IPS-18a (cell line): ENCODE data around the gene AUTS2.
"Not testable (repeated sequence)": the region's sequence is repeated elsewhere in the genome, so short reads cannot be mapped to it uniquely, and the experiment has no call there.

Source experiments
- H3K27ac ChIP-seq: one replicate; pipeline ENCODE4 v1.5.1; 2013; ENCODE audit warnings: low read length
- H3K27me3 ChIP-seq: one replicate; pipeline ENCODE4 v1.6.1; 2013; ENCODE audit warnings: mild to moderate bottlenecking, low read length; ENCODE audit not compliant: control insufficient read depth, insufficient read depth
- H3K36me3 ChIP-seq: one replicate; pipeline ENCODE4 v1.6.1; 2013; ENCODE audit warnings: low read depth, low read length; ENCODE audit not compliant: control insufficient read depth
- H3K4me1 ChIP-seq: one replicate; pipeline ENCODE4 v1.6.1; 2013; ENCODE audit warnings: low read depth, low read length; ENCODE audit not compliant: control insufficient read depth
- H3K4me3 ChIP-seq: one replicate; pipeline ENCODE4 v1.5.1; 2013; ENCODE audit warnings: low read length
- H3K9ac ChIP-seq: one replicate; pipeline ENCODE4 v1.6.1; 2013; ENCODE audit warnings: mild to moderate bottlenecking, low read length, moderate library complexity
- H3K9me3 ChIP-seq: one replicate; pipeline ENCODE4 v1.6.1; 2013; ENCODE audit warnings: low read depth, low read length; ENCODE audit not compliant: control insufficient read depth

Gene AUTS2

DNA sequence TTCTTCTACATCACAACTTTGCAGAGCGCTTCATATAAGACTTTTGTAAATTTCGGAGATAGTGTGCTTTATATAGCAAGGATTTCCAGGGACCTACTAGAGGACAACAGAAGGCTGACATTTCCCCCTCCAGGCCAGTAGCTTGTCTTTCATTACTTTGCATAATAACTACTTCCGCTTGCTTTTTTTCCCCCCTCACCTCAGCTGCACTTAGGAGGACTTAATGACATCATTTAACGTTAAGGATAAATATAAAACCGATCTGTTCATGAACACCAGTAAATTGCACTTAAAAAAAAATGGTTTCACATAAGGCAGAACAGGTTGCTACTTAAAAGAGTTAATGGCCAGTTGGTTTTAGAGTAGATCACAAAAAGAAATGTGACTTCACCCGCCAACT lies 172.3 kb downstream of the AUTS2 start:
- Histone ChIP-seq H3K9me3 (no peaks in the 10 kb centered on the region), H3K4me3 (no peak overlapping the region), H3K27ac (no peak overlapping the region), H3K4me1 (peaks cover 4% of the 10 kb centered on the region), H3K36me3 (no peaks in the 10 kb centered on the region), H3K9ac (no peak overlapping the region), H3K27me3 (no peaks in the 10 kb centered on the region)

DNA sequence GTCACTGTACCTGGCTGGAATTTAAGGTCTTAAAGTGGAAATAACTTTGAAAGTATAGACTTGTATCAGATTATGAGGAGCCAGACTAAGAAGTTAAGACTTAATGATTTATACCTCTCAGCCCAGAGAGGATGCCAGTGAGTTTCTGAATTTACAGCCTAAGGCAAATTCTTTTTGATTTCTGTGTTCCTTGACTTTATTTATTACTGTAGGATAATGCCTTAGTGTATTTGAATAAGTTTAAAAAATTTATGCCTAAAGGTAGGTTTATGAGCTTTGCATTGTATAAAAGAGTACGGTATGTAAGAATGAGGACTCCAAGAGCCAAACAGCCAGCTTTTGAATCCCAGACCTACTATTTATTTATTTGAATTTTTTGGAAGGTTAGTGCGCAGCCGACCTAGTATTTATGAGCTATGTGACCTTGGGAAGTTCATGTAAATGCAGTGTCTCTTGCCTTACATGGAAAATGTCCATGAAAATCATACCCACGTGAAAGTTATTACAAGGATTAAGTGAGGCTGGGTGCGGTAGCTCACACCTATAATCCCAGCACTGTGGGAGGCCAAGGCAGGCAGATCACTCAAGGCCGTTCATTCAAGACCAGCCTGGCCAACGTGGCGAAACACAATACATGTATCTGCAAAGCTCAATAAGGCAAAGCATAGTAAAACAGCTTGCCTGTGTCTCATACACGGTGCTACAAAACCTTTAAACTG lies 174.6 kb downstream of the AUTS2 start:
- Histone ChIP-seq H3K9ac (no peak overlapping the region), H3K27me3 (no peaks in the 10 kb centered on the region), H3K4me1 (peaks cover 4% of the 10 kb centered on the region), H3K27ac (no peak overlapping the region), H3K4me3 (no peak overlapping the region), H3K9me3 (no peaks in the 10 kb centered on the region), H3K36me3 (no peaks in the 10 kb centered on the region)

DNA sequence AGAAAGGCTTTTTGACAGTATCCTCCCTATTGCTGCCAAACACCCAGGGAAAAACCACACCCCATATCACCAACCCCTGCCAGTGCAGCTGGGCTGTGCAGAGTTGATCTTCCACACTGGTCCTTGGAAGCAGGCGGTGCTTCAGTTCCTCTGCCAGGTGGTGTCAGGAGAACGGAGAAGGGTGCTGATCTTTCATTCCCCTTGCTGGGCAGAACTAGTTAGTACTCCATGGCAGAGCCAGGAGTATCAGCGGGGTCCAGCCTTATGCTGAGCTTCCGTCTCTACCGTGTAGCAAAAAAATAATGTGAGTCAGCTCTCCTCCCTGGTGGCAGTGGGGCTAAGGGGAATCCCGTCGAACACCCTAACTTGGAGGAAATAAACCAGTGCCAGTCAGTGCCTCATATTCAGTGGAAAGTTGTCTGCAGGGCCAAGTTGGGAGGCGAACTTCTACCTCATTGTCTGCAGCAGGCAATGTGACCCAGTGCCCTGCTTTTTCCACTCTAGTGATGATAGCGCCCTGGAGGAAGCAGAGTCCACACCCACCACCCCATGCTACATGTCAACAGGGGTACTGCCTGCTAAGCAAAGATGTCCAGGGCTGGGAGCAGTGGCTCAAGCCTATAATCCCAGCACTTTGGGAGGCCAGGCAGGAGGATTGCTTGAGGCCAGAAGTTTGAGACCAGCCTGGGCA lies 175.4 kb downstream of the AUTS2 start:
- H3K9ac ChIP-seq = no peak overlapping the region
- no peaks in the 10 kb centered on the region for H3K27me3 ChIP-seq
- H3K4me3 ChIP-seq = no peak overlapping the region
- no peaks in the 10 kb centered on the region for H3K9me3 ChIP-seq
- H3K27ac ChIP-seq = no peak overlapping the region
- H3K4me1 ChIP-seq = peaks cover 4% of the 10 kb centered on the region
- no peaks in the 10 kb centered on the region for H3K36me3 ChIP-seq

DNA sequence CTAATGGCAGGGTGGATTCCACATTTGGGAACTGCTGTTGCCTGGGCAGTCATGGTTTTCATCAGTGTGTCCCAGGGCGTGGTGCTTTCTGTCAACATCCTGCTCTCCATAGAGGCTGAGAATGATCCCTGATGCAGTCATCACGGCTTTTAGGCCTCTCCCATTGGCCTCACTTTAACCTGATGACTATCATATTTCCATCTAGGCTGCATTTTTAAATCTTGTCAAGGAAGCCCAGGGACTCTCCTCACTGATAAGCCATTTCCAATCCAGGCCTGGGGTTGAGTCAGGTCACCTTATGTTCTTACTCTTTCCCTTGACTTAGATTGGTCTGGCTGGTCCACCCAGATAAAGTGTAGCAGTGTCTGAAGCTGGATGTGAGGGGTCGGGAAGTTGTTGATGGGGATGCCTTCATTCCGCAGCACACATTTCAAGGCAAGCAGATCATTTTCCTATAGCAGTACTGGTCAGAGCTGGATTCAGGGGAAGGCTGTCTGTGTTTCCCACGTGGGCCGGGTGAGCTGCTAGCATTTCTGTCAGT lies 177.0 kb downstream of the AUTS2 start:
- H3K36me3 ChIP-seq = no peaks in the 10 kb centered on the region
- H3K27ac ChIP-seq = no peak overlapping the region
- H3K4me3 ChIP-seq = no peak overlapping the region
- H3K27me3 ChIP-seq = no peaks in the 10 kb centered on the region
- H3K9ac ChIP-seq = no peak overlapping the region
- no peaks in the 10 kb centered on the region for H3K9me3 ChIP-seq
- H3K4me1 ChIP-seq = peaks cover 6% of the 10 kb centered on the region

DNA sequence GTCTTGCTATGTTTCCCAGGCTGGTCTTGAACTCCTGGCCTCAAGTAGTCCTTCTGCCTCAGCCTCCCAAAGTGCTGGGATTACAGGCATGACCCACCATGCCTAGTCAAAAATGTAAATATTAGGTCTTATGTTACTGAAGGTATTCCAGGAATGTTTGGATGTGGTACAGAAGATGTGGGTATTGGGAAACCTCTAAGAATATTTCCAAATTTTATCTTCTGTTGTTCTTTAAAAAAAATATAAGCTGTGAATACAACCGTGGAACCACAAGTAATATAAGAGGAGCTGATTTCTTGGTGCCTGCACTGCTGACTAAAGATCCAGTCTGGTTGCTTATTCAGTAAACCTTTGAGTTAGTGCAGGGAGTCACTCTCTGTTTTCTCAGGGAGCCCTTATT lies 178.3 kb downstream of the AUTS2 start:
- Histone ChIP-seq H3K27ac (no peak overlapping the region), H3K27me3 (no peaks in the 10 kb centered on the region), H3K4me1 (peaks cover 11% of the 10 kb centered on the region), H3K4me3 (no peak overlapping the region), H3K9me3 (no peaks in the 10 kb centered on the region), H3K36me3 (no peaks in the 10 kb centered on the region), H3K9ac (no peak overlapping the region)

DNA sequence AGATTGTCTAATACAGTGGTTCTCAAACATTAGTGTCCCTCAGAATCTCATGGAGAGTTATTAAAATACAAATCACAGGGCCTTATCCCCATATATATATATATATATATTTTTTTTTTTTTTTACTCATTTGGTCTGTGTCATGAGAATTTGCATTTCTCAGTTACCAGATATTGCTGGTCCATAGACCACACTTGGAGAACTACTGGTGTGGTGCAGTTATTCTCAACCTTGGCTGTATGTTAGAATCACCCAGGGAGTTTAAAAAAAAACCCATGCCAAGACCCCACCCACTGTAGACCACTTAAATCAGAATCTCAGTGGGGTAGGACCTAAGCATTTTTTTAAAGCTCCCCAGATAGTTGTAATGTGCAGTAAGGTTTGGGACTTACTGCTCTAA lies 179.9 kb downstream of the AUTS2 start:
- Histone ChIP-seq H3K4me3 (no peak overlapping the region), H3K9me3 (no peaks in the 10 kb centered on the region), H3K27me3 (no peaks in the 10 kb centered on the region), H3K27ac (no peak overlapping the region), H3K36me3 (no peaks in the 10 kb centered on the region), H3K9ac (no peak overlapping the region), H3K4me1 (peaks cover 11% of the 10 kb centered on the region)

DNA sequence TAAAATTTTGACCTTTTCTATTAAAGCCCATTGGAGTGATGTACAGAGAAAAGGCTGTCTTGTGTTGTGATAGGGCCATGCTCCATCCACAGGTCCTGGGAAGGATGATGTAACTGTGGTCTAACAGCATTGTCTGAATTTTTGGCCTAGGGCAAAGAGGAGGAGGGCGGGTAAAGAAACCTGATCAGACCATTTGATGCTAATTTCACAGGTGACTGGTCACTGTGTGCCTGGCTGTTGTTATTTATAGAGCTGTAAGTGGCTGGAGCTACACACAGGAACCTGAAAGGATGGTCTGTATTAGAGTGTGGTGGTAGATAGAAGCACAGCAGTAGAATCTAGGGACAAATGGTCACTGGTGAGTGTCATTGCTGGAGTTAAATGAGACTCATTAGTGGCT lies 182.1 kb downstream of the AUTS2 start:
- no peaks in the 10 kb centered on the region for H3K36me3 ChIP-seq

DNA sequence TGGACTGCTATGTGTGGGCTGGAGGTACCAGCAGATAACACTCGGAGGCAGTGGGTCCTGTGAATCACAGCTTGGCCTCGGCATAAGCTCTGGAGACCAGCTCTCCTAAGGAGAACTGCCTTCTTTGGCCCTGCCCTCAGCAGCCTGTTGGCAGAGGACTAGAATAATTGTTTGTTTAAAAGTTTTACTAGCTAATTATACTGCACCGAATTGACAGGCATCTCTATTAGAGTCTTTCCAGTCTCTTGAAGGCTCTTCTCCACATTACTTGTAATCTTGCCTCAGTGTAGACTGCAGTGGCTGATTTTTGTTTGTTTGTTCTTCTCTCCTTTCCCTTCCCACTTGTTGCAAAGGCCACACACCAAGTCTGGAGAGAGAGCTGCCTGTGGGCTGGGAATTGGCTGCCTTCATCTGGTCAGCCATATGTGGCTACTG lies 183.2 kb downstream of the AUTS2 start:
- Histone ChIP-seq H3K27ac (no peak overlapping the region), H3K4me3 (no peak overlapping the region), H3K27me3 (no peaks in the 10 kb centered on the region), H3K36me3 (no peaks in the 10 kb centered on the region), H3K9me3 (no peaks in the 10 kb centered on the region), H3K4me1 (peaks cover 11% of the 10 kb centered on the region), H3K9ac (no peak overlapping the region)

More for the DNA sequence above, 182.1 kb downstream of the AUTS2 start:
- Histone ChIP-seq H3K9ac (no peak overlapping the region), H3K27ac (no peak overlapping the region), H3K9me3 (no peaks in the 10 kb centered on the region), H3K27me3 (no peaks in the 10 kb centered on the region), H3K4me1 (peaks cover 11% of the 10 kb centered on the region), H3K4me3 (no peak overlapping the region)

DNA sequence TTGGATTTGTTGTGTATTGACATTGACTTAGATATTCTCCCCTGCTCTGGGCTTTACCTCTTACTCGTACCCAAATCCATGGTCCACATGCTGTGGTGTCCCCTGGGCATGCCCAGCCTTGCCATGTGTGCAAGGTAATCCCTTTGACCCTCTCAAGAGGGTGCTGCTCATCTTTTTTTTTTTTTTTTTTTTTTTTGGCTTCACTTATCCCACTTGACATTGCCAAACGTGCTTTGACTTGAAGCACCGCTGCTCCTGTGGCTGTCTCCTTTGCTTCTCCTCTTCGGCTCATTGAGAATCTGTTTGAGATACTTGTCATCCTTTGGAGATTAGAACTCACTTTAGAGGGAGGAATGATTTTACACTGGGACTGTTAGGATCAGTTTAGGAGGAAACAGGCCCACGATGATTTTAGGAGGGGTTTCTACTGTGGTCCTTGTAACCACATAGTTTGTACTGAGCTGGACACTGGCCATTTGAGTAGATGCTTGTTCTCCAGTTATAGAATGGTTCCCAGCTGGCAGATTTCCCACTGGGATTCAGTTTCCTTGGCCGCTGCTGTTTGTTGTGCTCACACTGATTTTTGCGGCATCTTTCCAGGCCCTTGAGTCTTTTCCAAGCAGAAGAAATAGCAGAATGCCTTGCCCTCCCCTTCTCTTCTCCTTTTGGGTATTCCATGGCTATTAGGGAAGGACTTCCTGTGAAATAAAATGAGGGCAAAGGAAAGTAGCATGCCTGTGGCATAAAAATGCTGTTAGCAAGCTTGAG lies 184.8 kb downstream of the AUTS2 start:
- H3K36me3 ChIP-seq = no peaks in the 10 kb centered on the region
- no peak overlapping the region for H3K27ac ChIP-seq
- H3K4me1 ChIP-seq = peaks cover 13% of the 10 kb centered on the region
- H3K9me3 ChIP-seq = no peaks in the 10 kb centered on the region
- H3K9ac ChIP-seq = no peak overlapping the region
- no peak overlapping the region for H3K4me3 ChIP-seq
- H3K27me3 ChIP-seq = no peaks in the 10 kb centered on the region

DNA sequence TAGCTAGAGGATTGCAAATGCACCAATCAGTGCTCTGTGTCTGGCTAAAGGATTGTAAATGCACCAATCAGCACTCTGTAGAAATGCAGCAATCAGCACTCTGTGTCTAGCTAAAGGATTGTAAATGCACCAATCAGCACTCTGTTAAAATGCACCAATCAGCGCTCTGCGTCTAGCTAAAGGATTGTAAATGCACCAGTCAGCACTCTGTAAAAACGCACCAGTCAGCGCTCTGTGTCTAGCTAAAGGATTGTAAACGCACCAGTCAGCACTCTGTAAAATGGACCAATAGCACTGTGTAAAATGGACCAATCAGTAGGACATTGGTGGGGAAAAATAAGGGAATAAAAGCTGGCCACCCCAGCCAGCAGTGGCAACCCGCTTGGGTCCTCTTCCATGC lies 187.9 kb downstream of the AUTS2 start:
- not testable (repeated sequence) for H3K4me1 ChIP-seq

DNA sequence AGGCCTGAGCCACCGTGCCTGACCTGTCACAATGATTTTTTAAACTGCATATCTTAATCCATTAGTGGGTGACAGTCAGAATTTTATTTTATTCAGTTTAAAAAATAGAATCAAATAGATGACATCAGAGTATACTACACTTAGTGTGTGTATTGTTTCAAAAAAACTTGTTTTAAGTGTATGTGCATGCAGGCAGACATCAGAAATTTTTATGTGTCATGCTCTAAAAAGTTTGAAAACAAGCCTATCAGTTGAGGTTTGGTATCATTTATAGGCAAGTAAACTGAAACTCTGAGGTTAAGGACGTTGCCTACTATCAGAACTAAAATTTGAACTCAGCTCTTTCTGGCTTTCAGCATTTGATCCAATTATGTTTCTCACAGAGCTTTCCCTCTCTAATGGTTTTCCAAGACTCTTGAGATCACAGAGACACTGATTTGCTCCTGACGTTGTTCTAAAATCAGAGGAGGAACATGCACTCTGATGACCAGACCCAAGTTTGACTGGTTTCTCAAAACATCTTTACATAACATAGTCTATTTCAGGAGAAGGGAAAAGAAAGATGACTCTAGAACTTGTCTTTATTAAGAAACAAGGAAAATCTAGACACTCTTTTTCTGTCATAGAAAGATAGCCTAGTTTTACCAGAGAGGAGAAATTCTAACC lies 188.6 kb downstream of the AUTS2 start:
- Histone ChIP-seq H3K36me3 (no peaks in the 10 kb centered on the region), H3K4me3 (no peak overlapping the region), H3K9me3 (no peaks in the 10 kb centered on the region), H3K9ac (no peak overlapping the region), H3K27me3 (no peaks in the 10 kb centered on the region), H3K4me1 (peaks cover 5% of the 10 kb centered on the region), H3K27ac (no peak overlapping the region)

More for the DNA sequence above, 187.9 kb downstream of the AUTS2 start:
- not testable (repeated sequence) for H3K27me3 ChIP-seq, H3K9ac ChIP-seq, H3K27ac ChIP-seq, H3K36me3 ChIP-seq, H3K4me3 ChIP-seq, H3K9me3 ChIP-seq
